Inferior parietal cortex (tissue), 1 donor: Measurements from ENCODE around the gene NCOA1.
A peak's percentile ranks its signal among the peaks of the same experiment; 100 is the strongest.
"Not testable (repeated sequence)": the region's sequence is repeated elsewhere in the genome, so short reads cannot be mapped to it uniquely, and the experiment has no call there.

ENCODE experiments used
- DNase-seq: peaks from one replicate; pipeline ENCODE4 v3.0.0-alpha.2; 2016; ENCODE audit errors: extremely low spot score

NCOA1 gene

DNA sequence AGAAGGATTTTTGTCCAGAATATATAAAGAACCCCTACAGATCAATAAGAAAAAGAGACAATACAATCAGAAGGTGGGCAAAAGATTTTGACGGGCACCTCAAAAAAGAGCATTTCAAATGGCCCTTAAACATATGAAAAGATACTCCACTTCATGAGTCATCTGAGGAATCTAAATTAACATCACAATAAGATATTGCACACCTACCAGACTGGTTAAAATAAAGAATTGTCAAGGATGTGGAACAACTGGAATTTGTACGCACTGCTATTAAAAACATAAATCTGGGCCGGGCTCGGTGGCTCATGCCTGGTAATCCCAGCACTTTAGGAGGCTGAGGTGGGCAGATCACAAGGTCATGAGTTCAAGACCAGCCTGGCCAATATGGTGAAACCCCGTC lies 17.0 kb upstream of the NCOA1 start:
- no peak for DNase-seq

GRCh38 chr2:24477229-24477628 lies 13.8 kb upstream of the NCOA1 start:
- DNase-seq: no peak

DNA sequence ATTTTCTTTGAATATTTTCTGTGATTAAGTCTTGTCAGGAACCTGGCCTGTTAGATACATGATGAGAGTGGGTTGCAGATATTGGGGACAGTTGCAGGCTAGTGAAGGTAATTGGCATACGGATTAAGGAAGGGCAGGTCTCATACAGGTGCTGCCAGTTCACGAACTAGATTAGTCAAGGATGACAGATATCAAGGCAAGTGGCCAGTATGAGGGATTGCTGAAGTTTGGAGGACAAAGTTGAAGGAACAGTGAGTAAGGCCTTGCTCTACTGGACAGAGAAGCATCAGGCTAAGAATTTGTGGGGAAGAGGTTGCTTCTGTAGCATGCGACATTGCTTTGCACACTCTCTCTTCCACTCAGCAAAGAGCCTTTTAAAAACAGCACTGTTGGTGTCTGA lies 12.8 kb upstream of the NCOA1 start:
- DNase-seq: no peak

- no peak for DNase-seq
Observed at GRCh38 chr2:24480245-24480644, 10.8 kb upstream of the NCOA1 start.

- no peak for DNase-seq
Observed at GRCh38 chr2:24482251-24482971, 8.6 kb upstream of the NCOA1 start.

DNA sequence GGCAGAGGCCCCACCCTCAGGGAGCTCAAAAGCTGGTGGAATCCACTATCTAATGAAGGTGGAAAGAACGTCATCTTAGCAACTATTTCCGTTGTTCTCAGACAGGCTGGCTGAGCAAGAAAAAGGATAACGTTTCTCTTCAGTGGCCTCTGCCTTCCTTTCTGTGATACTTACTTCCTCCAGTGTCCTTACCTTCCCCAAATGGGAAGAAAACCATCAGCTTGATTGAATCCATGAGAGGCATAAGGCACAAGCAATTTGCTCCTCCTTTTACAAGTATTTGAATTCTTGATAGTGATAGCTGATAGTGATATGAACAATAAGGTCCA lies 8.1 kb upstream of the NCOA1 start:
- DNase-seq: no peak

- not testable (repeated sequence) for DNase-seq
Observed at GRCh38 chr2:24484677-24485076, 6.4 kb upstream of the NCOA1 start.

DNA sequence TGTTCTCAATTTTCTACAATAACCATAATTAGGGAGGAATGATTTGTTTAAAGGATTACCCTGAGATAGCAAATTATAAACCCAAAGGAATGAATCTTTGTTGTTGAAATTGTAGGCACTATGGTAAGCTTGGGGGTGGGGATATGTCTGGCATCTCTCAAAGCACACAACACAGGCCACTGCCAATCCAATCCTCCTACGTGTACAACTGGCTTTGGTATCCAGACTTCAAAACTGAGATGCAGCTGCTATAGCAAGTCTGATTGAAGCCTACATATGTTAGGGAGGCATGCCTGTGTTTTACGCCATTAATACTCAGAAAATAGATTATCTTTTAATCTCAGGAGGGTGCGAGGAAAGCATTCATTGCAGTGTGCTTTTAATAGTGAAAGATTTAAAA lies 5.9 kb upstream of the NCOA1 start:
- no peak for DNase-seq

DNA sequence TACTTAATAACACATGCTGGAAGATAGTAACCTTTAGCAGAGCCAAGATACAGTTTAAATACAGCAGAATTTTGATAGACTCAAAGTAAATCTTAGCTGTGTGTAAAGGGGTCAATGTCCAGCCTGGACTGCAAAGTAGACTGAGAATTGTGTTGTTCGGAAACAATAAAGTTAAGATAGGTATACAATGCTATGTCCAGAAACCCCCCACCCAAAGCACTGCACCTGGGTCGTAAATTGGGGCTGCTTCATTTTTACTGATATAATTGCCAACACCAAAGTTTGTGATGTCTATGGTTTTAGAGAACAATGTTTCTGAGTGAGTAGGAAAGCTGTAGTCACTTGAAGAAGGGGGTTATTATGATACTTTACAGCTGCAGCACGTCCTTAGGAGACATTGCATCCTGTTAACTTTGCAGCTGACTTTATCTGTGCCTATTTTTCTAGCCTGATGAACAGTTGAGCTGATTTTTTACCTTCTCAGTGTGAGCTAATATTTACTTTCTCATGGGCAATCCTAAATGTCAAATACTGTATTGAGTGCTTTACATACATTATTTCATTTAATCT lies 4.3 kb upstream of the NCOA1 start:
- DNase-seq: no peak

DNA sequence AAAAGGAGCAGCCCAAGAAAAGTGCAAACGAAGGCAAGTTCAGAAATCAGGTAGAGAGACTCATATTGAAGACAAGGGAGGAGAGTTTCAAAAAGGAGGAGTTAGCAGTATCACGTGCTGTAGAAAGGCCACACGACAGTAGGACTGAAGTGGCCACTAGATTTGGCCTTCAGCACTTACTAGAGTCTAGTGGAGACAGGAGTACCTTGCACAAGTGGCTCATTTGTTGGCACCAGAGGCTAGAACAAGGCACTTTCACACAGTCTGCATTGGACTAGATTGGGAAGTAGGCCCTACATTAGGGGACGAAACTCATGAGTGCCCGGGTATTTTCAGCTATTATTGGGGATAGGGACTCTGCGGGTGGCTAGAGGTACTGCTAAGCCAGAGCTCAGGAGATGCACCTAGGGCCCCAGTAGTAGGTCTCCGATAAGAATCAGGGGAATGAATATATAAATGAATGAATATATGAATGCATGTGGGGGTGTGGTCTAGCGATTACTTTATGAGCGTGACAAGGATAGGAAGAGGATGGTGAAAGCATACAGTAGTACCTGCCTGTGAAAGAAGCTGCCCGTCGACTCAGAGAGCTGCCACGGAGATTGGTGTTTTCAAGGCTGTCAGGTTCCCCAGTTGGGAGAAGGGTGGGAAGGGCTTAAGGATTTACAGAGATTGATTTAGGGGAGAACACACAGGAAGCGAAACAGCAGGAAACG lies 1.4 kb upstream of the NCOA1 start:
- DNase-seq: no peak

DNA sequence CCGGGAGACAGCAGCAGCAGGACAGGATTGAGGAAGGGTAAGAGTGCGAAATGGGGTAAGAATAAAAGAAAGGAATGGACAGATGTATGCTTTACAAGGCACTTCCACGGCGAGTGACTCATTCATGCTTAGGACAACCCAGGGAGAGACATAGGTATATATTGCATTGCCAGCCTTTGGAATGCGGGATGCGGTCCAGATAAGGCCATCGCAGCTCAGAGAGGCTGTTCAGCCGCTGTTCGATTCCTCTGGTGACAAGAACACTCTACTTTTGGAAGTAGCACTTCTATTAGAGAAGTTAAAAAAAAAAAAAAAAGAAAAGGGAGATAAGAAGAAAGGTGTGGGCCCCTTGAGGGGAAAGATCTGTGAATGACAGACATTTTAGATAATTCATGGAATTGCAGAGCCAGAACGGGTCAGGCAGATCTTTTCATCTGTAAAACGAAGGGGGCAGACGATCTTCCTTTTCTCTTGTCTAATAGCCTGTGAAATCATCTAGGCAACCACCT lies 819 bp upstream of the NCOA1 start:
- DNase-seq: no peak

- DNase-seq: no peak
Observed at GRCh38 chr2:24491542-24492420, 727 bp downstream of the NCOA1 start.

DNA sequence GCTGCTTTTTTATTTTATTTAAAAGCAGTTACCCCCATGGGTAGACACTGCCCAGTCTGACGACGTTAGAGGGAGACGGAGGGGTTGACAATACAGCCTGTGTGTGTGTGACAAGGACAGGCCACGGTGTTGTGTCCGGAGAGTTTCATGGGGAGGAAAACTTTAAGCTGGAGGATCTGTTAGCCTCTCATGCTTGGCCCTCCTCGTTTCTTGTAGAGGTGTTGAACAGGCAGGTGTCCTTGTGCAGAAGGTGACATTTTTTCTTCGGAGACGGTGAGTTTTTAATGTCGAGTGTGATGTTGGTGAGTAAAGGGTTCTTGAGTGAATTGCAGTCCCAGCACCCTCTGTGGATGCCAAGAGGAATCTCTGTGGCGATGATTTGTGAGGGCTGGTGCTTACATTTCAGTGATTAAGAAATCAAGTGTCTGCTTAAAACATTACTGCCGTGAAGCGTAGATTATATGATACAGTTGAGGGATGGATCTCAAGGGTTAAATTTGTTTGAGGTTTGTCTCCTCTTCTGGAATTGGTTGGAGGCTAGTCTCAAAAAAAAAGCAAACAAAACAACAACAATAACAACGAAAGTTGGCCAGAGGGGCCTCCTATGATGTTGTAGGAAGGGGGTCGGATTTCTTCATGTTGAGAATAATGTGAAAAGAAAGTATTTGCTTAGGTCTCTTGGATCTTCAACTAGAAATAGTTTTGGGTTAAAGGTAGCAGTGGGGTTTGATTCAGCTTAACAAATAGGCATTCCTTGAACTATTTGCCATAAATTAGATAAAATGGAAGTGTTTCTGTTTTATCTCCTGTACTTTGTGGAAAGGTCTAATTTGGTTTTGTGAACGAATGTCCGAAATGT lies 1.6 kb downstream of the NCOA1 start:
- DNase-seq: peak; percentile 34

GRCh38 chr2:24493713-24494112 lies 2.7 kb downstream of the NCOA1 start:
- DNase-seq: no peak

DNA sequence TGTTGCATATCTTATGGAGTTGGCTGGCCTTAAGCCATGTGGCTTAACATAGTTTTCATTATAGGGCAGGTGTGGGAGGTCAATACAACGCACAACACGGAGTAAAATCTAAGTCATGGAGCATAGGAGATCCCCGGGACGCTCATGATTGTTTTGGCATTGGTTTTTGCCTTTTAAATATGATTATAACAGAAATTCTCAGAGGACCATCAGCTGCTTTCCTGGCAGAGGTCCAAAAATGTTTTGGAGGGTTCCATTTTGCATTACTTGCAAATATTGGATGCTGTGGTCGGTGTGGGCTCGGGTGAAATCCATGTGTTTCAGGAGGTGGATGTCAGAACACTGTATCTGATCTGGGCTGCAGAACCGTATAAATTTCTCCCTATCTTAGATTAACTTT lies 3.4 kb downstream of the NCOA1 start:
- DNase-seq: no peak

DNA sequence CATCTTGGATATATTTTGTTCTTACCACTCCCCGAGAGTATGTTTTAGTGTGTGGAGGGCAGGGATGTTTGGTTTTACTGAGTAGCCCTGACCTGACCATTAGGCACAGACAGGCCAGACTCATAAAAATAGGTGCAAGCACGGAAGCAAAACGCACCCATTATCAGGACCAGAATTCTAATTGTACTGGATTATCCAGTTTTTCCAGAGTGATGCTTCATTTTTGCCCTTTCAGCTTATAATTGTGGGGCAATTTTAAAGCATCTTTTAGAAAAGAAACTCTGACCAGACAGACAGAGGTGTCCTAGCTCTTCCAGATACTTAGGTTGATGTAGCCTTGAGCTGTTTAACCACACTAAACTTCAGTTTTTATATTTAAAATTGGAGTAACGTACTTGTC lies 4.4 kb downstream of the NCOA1 start:
- DNase-seq: no peak

DNA sequence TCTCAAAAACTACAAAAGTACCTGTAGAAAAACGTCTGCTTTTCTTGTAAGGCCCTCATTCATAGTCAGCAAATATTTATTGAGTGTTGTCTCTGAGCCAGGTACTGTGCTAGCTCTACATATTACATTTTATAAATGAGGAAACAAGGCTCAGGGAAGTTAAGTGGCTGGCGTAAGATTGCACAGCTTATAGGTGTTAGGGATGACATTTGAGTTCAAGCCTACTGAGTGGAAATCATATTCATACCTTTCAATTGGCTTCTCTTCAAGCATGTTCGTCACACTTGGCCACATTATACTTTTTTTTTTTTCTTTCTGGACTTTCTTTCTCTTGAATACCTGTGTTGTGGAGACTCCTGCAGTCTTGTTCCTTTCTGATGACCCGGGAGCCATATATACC lies 5.9 kb downstream of the NCOA1 start:
- DNase-seq: no peak

DNA sequence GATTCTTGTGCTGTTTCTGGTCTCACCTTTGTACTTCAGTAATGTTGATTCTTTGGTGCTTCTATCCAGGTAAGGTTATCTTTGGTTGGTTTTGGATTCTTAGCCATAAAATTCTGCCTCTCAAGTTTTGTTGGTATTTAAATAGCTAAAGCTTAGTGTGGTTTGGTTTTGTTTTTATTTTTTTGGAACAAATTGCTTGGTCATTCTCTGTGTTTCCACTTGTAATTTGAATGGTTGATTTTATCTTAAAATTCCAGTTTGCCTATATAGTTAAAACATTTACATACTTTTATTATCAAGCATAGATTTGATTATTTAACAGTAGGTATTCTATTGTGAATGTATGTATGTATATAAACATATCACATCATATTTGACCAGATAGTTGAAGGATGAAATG lies 6.6 kb downstream of the NCOA1 start:
- no peak for DNase-seq

GRCh38 chr2:24498121-24498520 lies 7.1 kb downstream of the NCOA1 start:
- no peak for DNase-seq

DNA sequence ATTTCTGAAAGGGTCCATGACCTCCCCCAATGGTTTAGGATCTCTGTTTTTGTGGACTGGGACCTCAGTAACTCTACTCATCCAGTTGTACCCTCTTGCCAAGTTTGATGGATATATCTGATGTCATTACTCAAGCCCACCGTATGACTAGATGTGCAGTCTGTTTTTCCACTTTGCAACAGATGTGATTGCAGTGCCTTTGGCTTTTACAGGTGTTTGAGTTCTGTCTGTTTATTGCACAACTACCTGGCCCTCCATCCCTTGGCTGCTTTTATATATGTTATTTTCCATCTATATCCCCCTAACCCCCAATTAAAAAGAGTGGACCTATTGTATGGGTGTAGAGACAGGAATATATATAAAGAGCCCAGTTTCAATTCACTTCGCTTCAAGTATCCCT lies 10.8 kb downstream of the NCOA1 start:
- no peak for DNase-seq
